Testis (tissue), 2 donors: ENCODE data around the gene AP3M1.

Experiments used
- POLR2A ChIP-seq: fragments of 450-650 bp; IDR thresholded peaks from one replicate; pipeline ENCODE4 v1.6.1; 2017; ENCODE audit warnings: antibody characterized with exemption, mild to moderate bottlenecking, moderate library complexity
- TF ChIP-seq, protein P1 (sequence below), 3 experiments: fragments of 450-650 bp in 2 of 3; fragments of 200-600 bp in 1 of 3; sonication (generic) in 1 of 3; IDR thresholded peaks; one replicate each; pipeline ENCODE4 v1.5.1; 2016 to 2019; ENCODE audit warnings: antibody characterized with exemption in 3 of 3, mild to moderate bottlenecking in 2 of 3, moderate library complexity in 1 of 3

DNA sequence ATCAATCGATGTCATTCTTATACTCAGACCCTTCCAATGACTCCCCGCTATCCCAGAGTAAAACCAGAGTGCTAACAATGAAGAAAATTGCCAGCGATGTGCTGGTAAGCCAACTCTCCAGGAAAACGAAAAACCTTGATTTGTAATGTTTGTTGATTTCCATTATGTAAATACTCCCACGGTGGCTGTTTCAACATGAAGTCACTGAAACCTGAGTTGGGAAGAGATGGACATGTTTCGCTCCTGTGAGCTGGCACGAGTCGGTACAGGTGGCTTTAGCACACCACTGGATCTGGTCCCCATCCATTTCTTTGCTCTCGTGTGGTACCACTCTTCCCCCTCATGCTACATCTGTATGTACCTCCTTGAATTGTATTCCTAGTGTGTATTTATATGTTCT lies 52.9 kb downstream of the AP3M1 start:
- TF ChIP-seq, protein P1, sequence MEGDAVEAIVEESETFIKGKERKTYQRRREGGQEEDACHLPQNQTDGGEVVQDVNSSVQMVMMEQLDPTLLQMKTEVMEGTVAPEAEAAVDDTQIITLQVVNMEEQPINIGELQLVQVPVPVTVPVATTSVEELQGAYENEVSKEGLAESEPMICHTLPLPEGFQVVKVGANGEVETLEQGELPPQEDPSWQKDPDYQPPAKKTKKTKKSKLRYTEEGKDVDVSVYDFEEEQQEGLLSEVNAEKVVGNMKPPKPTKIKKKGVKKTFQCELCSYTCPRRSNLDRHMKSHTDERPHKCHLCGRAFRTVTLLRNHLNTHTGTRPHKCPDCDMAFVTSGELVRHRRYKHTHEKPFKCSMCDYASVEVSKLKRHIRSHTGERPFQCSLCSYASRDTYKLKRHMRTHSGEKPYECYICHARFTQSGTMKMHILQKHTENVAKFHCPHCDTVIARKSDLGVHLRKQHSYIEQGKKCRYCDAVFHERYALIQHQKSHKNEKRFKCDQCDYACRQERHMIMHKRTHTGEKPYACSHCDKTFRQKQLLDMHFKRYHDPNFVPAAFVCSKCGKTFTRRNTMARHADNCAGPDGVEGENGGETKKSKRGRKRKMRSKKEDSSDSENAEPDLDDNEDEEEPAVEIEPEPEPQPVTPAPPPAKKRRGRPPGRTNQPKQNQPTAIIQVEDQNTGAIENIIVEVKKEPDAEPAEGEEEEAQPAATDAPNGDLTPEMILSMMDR (IDR thresholded peaks at IDR 0.05), result no peak
- no peak for TF ChIP-seq POLR2A
